ENCODE results near the gene TCF7. TPM values are rescaled to one million over a fixed set of nuclear protein-coding genes. Genes with fewer than 3 reads are reported as not detected.

The TCF7 gene
- total RNA-seq, 1 donor from 2014 or later, result 3.6 TPM

DNA sequence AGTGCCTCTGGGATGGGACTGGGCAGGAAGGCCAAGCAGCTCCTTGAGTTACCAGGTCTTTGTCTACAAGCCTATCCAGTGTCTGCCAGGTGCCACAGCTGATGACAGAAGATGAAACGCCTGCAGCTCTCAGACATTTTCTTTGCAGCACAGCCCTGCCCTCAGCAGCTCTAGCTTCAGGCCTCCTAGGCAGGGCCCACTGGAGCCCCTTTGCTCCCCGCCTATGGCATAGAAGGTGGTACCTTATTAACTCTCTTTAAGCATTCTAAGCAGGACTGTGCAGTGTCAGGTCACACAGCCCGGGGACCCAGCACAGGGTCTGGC, 63.6 kb downstream of the TCF7 start:
- H3K4me3 ChIP-seq (ENCODE audit: low read depth, low read length), result no peak overlapping the region

DNA sequence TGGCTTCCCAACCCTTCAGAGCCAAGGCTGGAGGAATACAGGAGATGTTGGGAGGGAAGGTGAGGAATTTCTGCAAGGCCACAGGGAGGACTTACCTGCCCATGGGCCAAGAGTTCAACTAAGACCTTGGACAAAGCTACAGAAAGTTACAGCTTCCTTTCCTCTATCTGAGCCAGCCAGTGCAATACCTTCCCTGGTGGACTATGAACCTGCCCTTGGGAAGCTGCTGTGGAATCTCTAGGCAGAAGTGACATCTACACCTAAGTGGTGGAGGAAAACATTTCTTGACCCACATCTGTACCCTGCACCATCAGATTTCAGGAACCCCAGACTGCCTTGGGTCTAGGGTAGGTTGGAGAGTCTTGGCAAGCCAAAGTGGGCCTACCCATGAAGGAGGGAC, 69.0 kb downstream of the TCF7 start:
- Histone ChIP-seq H3K36me3 (ENCODE audit: control insufficient read depth, insufficient read depth, low read length) (no peaks in the 10 kb centered on the region), H3K27me3 (ENCODE audit: control insufficient read depth, insufficient read depth, low read length) (no peaks in the 10 kb centered on the region), H3K4me3 (ENCODE audit: low read depth, low read length) (no peak overlapping the region)
- TF ChIP-seq, protein P1, sequence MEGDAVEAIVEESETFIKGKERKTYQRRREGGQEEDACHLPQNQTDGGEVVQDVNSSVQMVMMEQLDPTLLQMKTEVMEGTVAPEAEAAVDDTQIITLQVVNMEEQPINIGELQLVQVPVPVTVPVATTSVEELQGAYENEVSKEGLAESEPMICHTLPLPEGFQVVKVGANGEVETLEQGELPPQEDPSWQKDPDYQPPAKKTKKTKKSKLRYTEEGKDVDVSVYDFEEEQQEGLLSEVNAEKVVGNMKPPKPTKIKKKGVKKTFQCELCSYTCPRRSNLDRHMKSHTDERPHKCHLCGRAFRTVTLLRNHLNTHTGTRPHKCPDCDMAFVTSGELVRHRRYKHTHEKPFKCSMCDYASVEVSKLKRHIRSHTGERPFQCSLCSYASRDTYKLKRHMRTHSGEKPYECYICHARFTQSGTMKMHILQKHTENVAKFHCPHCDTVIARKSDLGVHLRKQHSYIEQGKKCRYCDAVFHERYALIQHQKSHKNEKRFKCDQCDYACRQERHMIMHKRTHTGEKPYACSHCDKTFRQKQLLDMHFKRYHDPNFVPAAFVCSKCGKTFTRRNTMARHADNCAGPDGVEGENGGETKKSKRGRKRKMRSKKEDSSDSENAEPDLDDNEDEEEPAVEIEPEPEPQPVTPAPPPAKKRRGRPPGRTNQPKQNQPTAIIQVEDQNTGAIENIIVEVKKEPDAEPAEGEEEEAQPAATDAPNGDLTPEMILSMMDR (IDR thresholded peaks at IDR 0.05; ENCODE audit: insufficient read depth, low read length, poor library complexity, severe bottlenecking), result no peak
- DNase-seq (ENCODE audit: low read depth), result no peak

More for the DNA sequence above, 63.6 kb downstream of the TCF7 start:
- TF ChIP-seq, protein P1 (IDR thresholded peaks at IDR 0.05; ENCODE audit: insufficient read depth, low read length, poor library complexity, severe bottlenecking), result no peak
- no peak for DNase-seq (ENCODE audit: low read depth)
- Histone ChIP-seq H3K36me3 (ENCODE audit: control insufficient read depth, insufficient read depth, low read length) (peaks cover 1% of the 10 kb centered on the region), H3K27me3 (ENCODE audit: control insufficient read depth, insufficient read depth, low read length) (no peaks in the 10 kb centered on the region)

DNA sequence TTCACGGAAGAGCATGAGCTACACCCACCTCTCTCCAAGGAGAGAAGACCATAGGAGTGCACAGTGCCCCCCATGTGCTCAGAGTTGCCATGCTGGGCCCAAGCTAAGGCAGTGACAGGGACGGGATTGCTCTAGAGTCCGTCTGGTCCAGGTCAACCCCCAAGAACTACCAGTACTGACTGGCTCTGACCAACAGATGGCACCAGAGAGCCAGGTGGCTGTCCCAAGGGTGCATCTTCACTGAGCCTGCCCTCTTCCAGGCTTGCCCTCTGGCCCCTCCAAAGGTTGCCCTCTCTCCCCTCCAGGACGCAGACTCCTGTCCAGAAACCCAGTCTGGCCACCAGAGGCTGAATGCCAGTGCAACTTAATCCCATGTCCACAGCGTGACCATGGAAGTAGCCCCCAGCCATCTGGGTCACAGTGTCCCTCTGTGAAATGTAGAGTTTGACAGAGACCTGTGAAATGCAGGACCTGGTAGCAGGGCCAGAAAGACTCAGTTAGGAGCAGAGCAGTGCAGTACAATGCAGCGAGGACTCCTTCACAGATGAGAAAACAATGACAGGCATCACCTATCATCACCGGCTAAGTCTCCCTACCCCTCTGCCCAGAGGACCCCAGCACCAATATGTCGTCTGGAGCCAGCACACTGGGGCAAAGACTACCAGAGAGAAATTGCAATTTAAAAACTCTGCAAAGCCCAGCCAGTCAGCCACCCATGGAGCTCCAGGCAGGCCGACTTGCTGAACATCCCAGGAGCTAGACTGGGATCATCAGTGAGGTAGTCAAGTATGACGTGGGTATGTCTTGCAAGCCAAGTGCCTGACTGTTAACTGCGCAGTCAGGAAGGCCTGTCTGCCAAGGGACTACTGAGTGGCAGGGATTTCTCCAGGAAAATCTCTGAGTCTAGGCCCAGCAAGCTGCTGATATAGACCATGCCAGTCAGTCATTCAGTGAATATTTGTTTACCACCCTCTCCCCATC, 70.0 kb downstream of the TCF7 start:
- Histone ChIP-seq H3K27me3 (ENCODE audit: control insufficient read depth, insufficient read depth, low read length) (no peaks in the 10 kb centered on the region), H3K4me3 (ENCODE audit: low read depth, low read length) (no peak overlapping the region), H3K36me3 (ENCODE audit: control insufficient read depth, insufficient read depth, low read length) (no peaks in the 10 kb centered on the region)
- DNase-seq (ENCODE audit: low read depth), result peak; percentile 39
- TF ChIP-seq, protein P1 (IDR thresholded peaks at IDR 0.05; ENCODE audit: insufficient read depth, low read length, poor library complexity, severe bottlenecking), result peak; percentile 95

DNA sequence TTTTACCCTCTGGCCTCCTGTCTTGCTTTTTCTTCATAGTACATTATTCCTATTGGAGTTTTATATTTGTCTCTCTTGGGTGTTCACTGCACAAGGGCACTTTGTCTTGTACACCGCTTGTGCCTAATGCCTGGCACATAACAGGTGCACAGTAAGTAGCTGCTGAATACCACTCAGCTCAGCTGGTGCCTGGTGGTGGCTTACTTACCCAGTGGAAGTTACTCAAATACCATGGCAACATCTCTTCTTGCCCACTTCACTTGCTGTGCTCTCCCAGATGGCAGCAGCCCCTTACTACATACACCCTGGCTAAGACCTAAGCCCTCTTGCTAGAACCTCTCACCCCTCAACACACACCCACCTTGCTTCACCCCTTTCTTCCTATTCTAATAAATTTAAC, 73.6 kb downstream of the TCF7 start:
- no peaks in the 10 kb centered on the region for H3K27me3 ChIP-seq (ENCODE audit: control insufficient read depth, insufficient read depth, low read length)
- DNase-seq (ENCODE audit: low read depth), result no peak
- H3K36me3 ChIP-seq (ENCODE audit: control insufficient read depth, insufficient read depth, low read length), result no peaks in the 10 kb centered on the region
- TF ChIP-seq, protein P1 (IDR thresholded peaks at IDR 0.05; ENCODE audit: insufficient read depth, low read length, poor library complexity, severe bottlenecking), result no peak
- H3K4me3 ChIP-seq (ENCODE audit: low read depth, low read length), result no peak overlapping the region

DNA sequence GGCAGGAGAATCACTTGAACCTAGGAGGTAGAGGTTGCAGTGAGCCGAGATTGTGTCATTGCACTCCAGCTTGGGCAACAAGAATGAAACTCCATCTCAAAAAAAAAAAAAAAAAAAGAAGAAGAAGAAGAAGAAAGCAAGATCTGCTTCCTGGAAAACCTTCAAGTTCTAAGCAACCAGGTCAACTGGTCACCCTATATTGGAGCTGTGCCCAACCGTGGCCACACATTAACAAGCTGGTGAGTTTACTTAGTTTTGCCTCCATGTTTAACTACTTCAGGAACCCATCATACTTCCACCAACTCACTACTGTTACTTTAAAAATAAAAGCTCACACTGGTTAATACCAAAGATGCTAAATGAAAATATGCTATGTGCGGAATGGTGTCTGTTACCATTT, 74.5 kb downstream of the TCF7 start:
- no peak overlapping the region for H3K4me3 ChIP-seq (ENCODE audit: low read depth, low read length)
- TF ChIP-seq, protein P1 (IDR thresholded peaks at IDR 0.05; ENCODE audit: insufficient read depth, low read length, poor library complexity, severe bottlenecking), result no peak
- no peaks in the 10 kb centered on the region for H3K27me3 ChIP-seq (ENCODE audit: control insufficient read depth, insufficient read depth, low read length)
- no peak for DNase-seq (ENCODE audit: low read depth)
- no peaks in the 10 kb centered on the region for H3K36me3 ChIP-seq (ENCODE audit: control insufficient read depth, insufficient read depth, low read length)
